ENCODE data around the gene FCRL3.
"Not testable (repeated sequence)": the region's sequence is repeated elsewhere in the genome, so short reads cannot be mapped to it uniquely, and the experiment has no call there.

Gene FCRL3, protein sequence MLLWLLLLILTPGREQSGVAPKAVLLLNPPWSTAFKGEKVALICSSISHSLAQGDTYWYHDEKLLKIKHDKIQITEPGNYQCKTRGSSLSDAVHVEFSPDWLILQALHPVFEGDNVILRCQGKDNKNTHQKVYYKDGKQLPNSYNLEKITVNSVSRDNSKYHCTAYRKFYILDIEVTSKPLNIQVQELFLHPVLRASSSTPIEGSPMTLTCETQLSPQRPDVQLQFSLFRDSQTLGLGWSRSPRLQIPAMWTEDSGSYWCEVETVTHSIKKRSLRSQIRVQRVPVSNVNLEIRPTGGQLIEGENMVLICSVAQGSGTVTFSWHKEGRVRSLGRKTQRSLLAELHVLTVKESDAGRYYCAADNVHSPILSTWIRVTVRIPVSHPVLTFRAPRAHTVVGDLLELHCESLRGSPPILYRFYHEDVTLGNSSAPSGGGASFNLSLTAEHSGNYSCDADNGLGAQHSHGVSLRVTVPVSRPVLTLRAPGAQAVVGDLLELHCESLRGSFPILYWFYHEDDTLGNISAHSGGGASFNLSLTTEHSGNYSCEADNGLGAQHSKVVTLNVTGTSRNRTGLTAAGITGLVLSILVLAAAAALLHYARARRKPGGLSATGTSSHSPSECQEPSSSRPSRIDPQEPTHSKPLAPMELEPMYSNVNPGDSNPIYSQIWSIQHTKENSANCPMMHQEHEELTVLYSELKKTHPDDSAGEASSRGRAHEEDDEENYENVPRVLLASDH

DNA sequence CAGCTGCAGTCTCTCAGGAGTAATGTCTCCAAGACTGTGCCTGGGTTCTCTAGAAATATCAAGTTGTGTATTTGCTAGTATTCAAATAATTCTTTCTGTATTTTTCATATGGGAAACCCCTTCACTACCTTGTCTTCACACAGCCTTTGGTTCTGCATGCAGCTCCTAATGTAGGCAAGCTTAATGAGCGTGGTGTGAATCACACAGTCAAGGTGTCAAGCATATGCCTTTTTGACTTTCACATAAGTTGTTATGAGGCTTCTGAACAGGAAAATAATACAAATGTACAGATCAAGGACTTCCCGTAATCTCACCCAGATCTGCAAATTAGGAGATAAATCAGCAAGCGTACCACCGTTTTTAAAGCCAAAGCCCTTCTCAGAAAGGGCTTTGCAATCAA lies at the start of gene FCRL3:
Gene FCRL3, minus strand, starts transcription at position 38 of the 400 bp plus-strand sequence. CDS start 280 bp downstream, outside the sequence.
- DNase-seq: no peak

DNA sequence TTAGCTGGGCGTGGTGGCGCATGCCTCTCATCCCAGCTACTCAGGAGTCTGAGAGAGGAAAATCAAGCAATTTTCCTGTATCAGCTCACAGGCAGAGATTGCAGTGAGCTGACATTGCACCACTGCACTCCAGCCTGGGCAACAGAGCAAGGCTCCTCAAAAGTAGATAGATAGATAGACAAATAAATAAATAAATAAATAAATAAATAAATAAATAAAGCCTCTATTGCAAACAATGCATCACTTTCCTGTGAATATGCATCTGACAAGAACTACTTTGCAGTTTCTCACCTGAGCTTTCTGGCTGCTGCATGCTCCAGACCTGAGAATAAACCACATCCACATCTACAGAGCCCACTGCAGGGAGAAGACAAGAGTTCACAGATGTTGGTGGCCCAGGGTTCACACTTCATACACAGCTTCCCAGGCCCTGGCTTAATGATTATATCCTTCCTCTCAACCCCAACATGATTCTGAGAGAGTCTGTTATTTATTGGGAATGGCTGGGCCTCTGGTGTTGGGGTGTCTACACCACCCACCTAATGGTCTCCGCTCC lies 47.8 kb upstream of the FCRL3 start:
- no peak for DNase-seq

DNA sequence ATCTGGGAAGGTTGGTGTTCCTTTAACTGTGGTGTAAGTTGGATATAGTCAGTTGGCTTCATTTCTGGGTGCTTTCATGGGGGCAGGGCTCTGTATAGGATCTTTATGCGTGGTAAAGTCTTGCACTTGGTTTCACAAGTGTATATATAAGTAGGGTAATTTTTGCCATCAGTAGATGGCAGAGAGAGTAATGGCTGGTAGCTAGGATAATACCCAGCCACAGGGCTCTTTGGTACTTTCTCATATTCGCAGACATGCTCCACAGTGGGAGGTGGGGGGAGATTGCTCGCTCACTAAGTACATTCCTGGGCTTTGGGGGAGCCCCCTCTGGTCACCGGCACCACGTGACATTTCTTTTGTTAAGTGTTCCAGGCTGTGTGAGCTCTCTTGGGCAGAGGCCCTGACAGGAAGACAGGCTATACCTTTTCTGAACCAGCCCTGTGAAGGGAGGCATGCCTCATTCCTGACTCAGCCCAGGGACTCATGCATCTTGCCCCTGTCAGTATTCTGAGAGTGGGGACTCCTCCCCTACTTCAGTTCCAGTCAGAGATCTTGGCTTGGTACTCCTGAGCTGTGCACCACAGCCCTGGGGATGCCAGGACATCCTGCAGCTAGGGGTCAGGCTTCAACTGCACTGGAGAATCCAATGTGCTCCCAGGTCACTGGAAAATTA lies 38.8 kb upstream of the FCRL3 start:
- DNase-seq: no peak

DNA sequence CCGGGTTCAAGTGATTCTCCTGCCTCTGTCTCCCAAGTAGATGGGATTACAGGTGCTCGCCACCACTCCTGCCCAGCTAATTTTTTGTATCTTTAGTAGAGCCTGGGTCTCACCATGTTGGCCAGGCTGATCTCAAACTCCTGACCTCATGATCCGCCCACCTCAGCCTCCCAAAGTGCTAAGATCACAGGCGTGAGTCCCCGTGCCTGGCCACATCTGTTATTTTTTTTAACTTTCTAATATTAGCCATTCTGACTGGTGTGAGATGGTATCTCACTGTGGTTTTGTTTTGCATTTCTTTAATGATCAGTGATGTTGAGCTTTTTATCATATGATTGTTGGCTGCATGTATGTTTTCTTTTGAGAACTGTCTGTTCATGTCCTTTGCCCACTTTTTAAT lies 35.4 kb upstream of the FCRL3 start:
- not testable (repeated sequence) for DNase-seq

DNA sequence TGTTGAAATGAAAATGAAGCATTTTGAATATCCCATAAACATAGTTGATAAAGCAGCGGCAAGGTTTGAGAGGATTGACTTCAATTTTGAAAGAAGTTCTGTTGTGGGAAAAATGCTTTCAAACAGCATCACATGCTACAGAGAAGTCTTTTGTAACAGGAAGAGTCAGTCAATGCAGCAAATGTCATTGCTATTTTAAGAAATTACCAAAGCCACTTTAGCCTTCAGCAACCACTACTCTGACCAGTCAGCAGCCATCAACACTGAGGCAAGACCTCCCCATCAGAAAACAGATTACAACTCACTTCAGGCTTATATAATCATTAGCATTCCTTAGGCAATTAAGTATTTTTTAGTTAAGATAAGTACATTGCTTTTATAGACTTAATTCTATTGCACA lies 33.8 kb upstream of the FCRL3 start:
- no peak for DNase-seq

DNA sequence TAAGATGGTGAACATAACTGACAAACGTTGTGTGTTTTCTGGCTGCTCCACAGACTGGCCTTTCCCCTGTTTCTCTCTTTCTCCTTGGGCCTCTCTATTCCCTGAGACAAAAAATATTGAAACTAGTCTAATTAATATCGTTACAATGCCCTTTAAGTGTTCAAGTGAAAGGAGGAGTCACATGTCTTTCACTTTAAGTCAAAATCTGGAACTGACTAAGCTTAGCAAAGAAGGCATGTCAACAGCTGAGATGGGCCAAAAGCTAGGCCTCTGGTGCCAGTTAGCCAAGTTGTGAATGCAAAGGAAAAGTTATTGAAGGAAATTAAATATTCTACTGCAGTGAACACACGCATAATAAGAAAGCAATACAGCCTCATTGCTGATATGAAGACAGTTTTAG lies 32.2 kb upstream of the FCRL3 start:
- DNase-seq: no peak

DNA sequence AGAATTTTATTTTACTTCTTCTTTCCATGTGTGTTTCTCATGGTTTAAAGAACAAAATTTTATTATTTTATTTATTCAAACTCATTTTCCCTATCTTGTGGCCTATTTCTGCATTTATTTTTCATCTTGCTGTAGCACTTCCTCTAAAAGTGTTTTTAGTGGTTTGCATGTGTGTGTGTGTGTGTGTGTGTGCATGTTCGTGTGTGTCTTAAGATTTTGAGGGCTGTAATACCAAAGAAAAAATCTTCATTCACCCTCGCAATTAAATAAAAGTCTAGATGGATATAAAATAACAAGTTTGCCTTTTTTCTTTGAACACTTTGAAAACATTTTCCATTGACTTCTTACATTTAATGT lies 24.6 kb upstream of the FCRL3 start:
- DNase-seq: no peak

DNA sequence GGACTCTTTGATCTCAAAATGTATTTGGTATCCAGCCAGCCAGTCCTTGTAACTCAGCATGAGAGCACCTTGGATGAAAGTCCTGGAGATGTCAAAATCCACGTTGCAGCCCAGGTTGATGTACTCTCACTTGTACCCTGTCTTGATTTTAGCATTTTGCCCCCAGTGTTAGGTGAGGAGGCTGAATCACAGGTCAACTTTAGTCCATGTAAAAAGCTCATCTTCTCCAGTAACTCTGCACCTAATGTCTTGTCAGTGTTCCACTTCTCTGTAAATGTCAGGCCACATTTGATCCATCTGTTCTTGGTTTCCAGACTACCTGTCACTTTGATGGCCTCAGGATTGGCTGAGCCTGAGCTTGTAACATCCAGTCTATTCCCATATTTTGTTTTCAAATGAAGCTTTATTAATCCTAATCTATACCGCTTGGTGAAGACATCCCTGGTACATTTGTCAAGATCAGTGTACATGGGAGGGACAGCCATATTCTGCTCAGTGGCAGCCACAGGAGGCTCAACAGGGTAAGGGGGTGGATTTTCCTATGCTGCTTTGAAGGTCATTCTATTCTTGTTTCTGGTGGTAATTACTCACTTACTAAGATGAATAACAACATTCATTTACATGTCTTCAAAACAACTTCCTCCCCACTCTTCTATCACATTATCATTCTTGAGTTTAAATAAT lies 24.1 kb upstream of the FCRL3 start:
- no peak for DNase-seq

DNA sequence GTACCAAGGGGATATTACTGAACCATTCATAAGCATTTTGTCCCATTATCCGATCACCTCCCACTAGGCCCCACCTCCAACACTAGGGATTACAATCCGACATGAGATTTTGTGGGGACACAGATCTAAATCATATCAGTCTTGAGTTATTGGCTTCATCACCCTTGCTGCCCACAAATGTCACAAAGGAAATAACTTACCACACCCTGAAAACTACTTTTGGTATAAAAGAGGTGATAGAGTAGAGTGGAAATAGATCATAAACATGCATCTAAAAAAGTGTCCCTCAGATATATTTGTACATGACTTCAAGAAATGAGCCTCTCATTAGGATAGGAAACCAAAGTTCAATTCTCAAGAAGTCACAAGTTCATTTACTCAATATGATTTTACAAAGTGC lies 22.6 kb upstream of the FCRL3 start:
- no peak for DNase-seq

DNA sequence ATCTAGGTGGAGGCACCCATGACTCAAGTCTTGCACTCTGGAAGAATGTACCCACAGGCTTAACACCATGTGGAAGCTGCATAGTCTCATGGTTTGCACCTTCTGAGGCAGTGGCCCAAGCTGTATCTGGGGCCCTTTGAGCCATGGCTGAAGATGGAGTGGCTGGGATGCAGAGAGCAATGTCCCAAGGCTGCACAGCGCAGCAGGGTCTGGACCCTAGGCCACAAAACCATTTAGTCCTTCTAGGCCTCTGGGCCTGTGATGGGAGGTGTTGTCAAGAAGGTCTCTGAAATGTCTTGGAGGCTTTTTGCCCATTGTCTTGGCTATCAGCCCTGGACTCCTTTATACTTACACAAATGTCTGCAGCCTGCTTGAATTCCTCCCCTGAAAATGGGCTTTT lies 21.4 kb upstream of the FCRL3 start:
- DNase-seq: no peak

DNA sequence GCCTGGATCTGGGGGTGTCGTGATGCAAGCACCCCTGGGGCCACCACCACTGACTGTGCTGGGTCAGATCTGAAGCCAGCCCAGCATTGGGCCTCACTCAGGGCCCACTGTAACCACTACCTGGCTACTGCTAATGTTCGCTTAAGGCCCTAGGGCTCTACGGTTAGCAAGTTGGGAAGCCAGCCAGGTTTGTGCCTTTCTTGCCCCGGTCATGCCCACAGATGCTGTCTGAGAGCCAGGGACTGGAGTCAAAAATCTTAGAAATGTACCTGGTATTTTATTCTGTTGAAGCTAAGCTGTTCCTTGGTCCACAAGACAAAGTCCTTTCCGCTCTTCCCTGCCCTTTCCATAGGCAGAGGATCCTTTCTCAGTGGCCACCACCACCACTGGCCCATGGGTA lies 15.2 kb upstream of the FCRL3 start:
- no peak for DNase-seq

DNA sequence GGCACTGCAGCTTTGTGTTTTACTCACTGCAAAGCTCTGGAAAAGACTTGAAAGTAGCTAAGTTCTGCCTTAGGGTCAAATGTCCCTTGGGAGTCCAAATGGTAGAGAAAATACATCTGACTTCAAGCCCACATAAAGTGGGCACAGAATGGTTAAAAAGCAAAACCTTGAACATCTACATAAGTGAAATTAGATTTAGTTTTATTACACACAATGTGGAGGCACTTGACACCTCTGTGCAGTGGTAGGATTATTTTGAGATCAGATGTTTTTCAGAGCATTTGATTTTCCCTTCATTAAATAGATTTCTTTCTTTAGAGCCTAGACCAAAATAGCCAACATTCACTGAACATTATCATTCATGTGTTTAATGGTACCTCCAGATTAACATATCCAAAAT lies 11.2 kb upstream of the FCRL3 start:
- DNase-seq: no peak

DNA sequence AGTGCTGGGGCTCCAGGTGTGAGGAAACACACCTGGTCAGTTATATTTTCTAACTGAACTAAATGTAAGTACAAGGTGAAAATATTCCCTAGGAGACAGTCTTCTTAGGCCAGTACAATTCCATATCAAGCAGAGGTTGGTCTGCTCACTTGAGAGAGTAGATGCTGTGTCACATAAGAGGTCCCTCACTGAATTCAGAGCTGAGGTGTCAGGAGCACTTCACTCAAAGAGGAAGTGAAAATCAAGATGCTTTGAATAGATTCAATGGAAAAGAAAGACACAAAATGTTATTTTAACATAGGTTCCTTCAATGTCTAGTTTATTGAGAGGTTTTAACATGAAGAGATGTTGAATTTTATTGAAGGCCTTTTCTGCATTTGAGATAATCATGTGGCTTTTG lies 4.3 kb upstream of the FCRL3 start:
- DNase-seq: no peak

DNA sequence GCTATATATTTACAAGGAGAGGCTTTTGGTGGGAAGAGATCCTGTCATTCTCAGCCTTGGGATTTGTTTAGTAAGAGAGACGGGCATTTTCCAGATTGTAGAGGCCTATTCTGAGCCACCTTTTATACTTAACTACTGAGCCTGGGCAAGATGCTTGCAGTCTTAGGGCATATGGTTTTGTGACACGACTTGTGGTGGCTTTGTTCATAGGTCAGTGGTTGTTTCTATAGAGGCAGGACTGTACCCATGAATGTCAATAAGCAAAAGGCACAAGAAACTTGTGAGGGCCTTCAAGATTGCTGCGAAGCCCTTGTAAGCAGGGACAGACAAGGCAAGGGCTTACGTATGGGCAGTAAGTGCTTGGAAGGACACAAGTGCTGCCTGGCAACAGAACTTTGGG lies 3.4 kb upstream of the FCRL3 start:
- DNase-seq: no peak

DNA sequence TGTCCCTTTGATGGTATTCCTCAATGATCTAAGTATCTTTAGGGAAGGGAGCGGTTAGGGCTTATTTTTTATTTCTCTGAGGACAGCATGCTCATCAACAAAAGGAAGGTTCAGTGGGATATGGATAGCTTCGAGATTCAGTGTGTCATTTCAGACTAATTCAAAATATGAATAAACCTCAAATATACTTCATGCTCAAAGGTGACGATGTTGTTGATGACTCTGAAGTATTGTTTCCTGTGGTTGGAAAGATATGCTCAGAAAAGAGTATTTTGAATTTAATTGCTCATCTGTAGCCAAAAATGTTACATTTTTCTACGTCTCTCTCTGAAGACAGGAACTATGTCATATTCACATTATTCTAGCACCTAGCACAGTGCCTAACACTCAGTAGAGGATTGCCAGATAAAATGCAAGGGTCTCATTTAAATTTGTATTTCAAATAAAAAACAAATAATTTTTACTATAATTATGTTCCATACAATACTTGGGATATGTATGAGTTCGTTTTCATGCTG lies 1.8 kb upstream of the FCRL3 start:
- DNase-seq: no peak

DNA sequence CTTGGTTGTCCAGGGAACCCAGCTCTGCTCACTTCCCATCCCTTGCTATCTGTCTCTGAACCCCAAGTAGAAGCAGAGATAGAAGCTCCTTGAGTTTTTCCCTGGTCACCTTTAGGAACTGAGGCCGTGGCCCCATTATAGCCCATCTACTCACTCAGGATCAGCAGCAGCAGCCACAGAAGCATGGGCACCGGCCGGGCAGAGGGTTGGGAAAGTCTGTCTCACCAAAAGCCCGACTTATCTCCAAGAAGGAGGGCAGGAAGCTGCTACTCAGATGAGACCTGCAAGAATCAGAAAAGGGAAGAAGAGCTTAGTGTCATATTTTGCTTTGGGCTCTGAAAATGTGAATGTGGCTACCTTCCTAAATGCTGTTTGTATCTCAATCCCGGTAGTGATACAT lies 264 bp downstream of the FCRL3 start:
- no peak for DNase-seq

DNA sequence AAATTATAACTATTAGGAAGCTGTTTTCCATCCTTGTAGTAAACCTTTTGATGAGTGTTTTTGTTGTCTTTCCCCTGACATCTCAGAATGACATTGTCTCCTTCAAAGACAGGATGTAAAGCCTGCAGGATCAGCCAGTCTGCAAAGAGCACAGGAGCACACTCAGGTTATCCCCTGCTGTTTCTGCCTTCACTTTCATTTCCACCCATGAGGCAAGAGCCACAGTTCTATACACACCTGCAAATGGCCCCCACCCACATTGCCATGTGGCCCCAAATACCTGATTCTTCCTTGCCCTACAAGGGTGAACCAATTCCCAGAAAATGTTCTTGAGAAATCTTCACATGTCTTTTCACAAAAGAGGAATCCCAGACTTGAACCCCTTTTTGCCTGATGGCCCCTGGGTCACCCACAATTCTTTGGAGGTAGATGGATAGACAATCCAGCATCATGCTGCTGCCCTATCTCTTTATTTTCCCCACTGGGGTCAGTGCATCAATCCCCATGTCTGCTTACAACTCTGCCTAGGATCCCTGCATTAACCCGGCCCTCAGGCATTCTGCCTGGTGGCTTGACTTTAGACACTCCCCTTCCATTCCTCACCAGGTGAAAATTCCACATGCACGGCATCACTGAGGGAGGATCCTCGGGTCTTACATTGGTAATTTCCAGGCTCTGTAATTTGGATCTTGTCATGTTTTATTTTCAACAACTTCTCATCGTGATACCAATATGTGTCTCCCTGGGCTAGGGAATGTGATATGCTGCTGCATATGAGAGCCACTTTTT lies 2.6 kb downstream of the FCRL3 start:
- DNase-seq: no peak

DNA sequence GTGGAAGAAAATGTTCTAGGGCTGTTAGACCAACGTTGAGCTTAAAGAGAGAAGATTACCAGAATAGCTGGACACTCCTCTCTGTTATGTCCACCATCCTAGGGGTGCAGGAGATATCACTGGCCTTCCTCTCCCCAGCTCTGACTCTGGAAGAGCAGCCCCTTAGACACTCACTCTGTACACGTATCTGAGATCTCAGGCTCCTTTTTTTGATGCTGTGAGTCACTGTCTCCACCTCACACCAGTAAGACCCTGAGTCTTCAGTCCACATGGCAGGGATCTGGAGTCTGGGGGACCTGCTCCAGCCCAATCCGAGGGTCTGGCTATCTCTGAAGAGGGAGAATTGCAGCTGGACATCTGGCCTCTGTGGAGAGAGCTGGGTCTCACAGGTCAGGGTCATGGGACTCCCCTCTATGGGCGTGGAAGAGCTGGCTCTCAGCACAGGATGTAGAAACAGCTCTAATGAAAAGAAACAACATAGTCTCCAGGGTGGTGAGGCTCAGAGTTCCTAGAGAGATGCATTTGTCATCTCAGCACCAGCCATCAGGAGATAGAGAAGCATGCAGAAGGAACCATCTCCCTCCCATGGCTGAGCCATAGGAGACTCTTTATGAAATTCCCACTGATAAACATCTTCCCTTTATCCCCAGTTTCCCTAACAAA lies 3.5 kb downstream of the FCRL3 start:
- no peak for DNase-seq

DNA sequence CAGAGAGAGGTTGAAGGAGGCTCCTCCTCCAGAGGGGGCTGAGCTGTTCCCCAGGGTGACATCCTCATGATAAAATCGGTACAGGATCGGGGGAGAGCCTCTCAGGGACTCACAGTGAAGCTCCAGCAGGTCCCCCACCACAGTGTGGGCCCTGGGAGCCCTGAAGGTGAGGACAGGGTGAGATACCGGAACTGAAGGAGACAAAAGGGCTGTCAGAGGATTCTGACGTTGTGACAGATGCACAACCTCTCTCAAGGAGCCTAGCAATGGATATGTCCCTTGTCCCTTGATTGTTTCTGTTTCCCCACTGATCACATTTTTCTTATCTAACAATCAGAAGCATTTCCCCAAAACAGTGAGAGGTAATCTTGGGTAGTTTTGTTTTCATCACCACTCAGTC lies 5.2 kb downstream of the FCRL3 start:
- DNase-seq: no peak

DNA sequence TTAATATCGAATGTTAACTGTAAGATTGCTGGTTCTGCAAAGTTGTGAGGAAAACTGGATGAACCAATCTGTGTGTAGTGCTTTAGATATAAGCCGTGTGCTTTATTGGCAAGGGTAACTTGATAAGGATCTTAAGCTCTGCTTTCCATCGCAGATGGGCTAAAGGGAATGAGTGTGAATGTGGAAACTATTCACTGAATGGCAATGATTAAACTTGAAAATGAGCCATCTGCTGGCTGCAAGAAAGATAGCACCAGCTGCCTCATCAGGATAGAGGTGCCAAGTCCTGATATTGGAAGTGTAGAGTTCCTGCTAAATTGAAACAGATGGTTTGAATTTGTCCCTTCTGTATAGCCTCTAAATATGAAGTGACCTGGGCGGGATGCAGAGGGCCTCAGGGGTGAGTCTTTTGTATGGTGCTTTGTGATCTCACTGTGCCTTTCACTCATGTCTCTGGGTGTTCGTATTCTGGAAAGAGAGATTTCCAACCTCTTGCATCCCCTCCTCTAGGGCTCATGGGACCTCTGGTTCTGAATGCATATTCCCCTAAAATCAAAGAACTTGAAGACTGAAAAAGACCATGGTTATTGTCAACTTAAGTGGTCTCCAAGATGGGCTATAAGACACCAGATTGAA lies 9.2 kb downstream of the FCRL3 start:
- DNase-seq: no peak
